GM18508 (cell line): ENCODE results near the gene CRYBA1.
"Not testable (repeated sequence)": the region's sequence is repeated elsewhere in the genome, so short reads cannot be mapped to it uniquely, and the experiment has no call there.

ENCODE experiments used
- ATAC-seq: cut with Tn5 transposase; IDR thresholded peaks from one replicate; pipeline ENCODE4 v1.9.1; 2021; ENCODE audit warnings: moderate number of reproducible peaks; ENCODE audit not compliant: insufficient read depth, unreplicated experiment

The CRYBA1 gene

DNA sequence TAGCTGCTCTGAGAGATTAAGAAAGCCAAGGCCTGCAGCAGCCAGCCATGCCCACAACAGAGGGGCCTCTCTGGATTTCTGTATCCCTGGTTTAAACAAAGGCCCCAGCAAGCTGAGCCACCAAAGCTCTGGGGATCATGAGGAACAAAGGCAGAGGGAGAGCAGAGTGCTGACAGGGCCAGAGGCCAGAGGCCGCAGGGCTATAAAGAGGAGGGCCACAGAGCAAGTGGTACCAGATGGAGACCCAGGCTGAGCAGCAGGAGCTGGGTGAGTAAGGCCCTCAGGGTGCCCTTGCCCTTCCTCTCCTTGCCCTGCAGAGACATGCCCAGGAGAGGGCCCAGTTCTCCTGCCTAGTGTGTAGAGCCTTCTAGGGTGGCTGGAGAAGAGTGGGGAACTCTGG, at the start of gene CRYBA1:
CRYBA1 (plus strand) TSS at position 232 of the 400 bp plus-strand sequence; CDS start at position 237, 5 bp downstream.
- no peak for ATAC-seq

DNA sequence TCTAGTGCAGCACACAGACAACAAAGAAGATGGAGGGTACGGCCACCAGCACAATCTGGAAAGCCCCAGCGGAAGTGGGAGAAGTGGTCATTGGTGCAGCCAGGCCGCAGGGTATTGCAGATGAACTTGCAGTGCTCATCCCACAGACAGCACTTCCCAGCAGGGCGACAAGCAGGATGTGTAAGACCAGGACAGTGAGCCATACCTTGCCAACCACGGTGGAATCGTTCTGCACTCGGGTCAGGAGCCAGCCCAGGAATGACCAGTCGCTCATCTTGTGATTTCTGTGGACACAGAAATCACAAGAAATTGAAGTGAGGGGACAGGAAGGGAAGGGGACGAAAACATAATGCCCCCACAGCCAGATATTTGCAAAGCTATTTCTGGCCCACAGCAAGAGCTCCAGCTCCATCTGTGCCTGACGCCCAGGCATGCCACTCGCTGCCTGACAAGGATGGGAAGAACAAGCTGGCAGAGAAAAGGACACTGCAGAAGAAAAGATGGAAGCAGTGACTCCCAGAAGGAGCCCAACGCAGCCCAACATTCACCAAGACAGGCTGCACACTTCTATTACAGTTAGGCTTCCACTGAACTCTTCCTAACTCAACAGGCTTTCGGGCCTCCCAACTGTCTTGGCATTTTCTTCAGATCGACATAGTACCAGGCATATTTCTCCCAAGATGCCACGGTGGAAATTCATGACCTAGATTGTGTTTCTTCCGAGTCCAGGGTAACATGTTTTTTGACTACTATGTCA, 49.0 kb upstream of the CRYBA1 start:
- ATAC-seq: no peak

DNA sequence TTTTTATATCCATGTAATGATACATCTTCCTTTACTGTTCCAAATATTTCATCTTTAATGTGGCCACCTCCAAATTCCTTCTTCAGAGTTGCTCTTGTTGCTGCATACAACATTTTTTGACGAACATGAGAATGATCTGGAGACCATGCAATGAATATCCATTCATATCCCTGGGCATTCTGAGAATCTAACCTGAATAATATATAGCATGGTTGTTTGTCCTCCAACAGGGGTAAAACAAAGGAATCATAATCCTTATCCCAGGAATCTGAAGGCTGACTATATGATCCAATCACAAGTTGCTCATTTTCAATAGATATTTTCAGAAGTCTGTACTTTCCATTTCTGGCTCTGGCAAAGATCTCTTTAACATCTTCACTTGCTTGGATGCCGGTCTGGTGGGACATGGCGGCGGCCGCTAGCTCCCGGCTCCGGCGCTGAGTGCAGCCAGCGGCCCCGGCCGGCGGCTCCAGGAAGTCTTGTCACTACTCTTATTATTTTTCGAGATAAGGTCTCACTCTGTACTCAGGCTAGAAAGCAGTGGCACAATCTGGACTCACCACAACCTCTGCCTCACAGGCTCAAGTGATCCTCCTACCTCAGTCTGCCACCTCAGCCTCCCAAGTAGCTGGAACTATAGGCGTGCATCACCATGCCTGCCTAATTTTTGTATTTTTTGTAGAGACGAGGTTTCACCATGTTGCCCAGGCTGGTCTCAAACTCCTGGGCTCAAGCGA, 42.4 kb upstream of the CRYBA1 start:
- not testable (repeated sequence) for ATAC-seq

DNA sequence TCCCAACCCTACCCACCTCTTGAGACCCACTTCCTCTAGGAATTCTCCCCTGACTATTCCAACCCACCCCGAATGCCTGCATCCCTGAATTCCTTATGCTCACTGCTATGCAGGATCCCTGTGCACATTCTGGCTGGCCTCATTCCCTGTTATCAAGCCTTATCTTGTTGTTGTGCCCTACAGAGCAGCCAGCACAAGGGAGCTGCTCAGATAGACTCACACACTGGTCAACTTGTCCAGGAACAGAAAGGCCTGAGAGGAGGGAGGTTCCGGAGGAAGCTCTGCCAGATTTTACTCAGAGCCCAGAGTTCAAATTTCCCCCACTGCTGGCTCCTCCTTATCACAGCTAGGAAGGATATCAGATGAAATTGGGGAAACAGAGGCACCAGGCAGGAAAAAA, 41.6 kb upstream of the CRYBA1 start:
- no peak for ATAC-seq

DNA sequence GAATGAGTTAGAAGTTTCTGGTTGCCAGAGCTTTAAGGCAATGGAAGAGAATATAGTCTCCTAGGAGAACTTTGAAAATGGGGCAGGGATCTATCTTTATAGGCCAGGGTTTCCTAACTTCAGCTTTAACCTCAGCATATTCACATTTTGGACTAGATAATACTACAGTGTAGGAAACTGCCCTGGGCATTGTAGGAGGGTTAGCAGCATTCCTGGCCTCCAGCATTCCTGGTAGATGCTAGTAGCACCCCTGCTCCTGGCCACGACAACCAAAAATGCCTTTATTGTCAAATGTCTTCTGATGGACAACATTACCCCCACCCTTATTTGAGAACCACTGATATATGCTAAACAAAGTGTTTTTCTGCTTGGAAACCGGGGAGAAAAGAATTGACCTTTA, 38.7 kb upstream of the CRYBA1 start:
- ATAC-seq: no peak

DNA sequence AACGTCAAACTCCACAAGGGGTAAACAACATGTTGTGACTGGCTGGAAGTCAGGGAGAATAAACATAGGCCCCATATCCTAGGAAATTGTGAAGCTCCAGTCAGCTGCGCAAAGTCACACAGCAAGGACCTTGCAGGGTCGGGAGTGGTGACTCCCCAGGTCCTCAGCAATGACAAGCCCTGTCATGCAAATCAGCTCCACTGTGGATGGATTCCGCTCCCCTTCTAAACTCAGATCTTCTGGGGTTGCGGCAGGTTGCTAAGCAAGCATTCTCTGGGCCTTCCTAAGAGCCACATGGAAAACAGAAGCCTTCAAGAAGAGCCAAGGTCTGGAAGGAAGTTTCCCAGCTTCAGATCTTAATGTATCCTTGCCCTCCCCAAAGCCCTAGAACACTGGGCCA, 37.6 kb upstream of the CRYBA1 start:
- no peak for ATAC-seq

DNA sequence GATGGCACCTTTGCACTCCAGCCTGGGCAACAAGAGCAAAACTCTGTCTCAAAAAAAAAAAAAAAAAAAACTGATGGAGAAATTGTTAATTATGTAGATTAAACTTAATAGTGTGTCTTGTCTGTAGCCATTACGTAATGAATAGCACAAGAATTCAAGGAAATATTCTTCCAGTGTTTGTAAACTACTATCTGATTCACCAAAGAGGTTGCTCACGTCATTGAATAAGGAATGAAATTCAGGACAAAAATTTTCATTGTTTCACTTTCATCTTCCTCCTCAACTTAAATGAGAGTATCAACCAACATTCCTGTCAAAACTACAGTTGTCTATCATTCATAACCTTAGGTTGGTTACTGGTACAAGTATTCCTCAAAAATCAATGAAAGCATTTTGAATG, 35.8 kb upstream of the CRYBA1 start:
- no peak for ATAC-seq

DNA sequence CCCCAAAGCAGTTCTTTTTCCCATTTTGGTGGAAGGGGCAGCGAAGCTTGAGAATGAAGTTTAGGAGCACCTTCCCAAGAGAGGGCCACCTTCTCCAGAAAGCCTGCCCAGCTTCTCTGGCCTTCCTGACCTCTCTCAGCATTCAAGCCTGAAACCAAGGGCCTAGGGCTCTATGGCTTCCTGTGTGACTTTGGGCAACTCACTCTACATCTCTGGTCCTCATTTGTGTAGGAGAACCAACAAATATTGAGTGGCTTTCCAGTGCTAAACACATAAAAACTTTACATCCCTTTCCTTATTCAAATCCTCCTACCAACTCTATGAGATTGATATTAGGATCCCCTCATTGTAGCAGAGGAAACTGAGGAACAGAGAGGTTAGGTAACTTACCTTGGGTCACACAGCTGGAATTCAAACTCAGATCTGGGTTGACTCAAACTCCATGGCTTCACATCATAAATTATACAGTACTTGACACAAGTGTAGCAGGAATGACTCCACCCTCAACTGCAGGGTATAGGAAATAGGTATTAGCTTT, 34.5 kb upstream of the CRYBA1 start:
- ATAC-seq: no peak

GRCh38 chr17:29212681-29213121, 34.0 kb upstream of the CRYBA1 start:
- ATAC-seq: no peak

GRCh38 chr17:29214215-29215146, 32.2 kb upstream of the CRYBA1 start:
- no peak for ATAC-seq

DNA sequence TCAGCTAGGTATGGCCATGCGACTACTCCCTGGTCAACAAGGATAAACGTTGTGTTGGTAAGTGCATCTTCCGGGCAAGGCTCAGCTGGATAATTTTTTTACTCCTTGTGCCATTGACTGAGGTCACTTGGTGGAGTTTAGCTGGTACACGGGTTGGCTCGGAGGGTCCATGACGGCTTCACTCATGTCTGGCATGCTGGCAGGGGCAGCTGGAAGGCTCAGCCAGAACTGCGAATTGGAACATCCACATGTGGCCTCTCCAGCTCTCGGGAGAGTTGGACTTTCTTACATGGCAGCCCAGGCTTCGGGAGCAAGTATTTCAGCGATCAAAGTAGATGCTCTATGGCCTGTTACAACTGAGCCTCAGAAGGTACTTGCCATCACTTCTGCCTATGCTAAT, 31.5 kb upstream of the CRYBA1 start:
- ATAC-seq: no peak

- no peak for ATAC-seq
Measured at GRCh38 chr17:29215717-29216116, 30.9 kb upstream of the CRYBA1 start.

GRCh38 chr17:29216181-29216580, 30.5 kb upstream of the CRYBA1 start:
- ATAC-seq: no peak

- no peak for ATAC-seq
Measured at GRCh38 chr17:29216856-29217255, 29.8 kb upstream of the CRYBA1 start.

DNA sequence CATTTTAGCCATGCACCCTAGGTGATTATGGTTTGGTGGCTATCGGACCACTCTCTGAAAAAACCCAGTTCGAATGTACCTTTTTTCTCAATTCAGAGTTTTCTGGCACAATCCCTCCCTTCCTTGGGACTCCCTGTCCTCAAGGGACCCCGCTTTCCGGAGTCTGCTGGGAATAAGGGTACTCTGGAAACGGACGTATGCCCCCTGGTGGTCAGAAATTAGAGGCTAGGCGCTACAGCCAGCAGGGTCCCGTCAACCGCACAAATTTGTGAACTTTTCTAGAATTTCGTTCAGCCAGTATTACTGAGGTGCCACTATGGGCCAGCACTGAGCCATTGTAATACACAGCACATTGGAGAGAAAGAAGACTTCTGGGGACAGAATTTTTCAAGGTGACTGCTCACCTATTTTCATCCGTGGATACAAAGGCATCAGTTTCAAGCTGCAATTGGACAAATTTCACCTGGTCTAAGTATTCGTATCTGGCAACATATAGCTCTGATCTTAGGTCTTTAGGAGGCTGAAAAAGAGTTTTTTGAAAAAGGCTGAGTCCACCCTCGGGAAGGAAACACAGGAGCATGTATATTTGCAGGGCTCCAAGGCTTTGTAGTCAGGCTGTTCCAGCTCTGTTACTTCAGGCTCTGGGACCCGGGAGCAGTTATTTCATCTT, 27.1 kb upstream of the CRYBA1 start:
- no peak for ATAC-seq

GRCh38 chr17:29221338-29221737, 25.3 kb upstream of the CRYBA1 start:
- not testable (repeated sequence) for ATAC-seq

DNA sequence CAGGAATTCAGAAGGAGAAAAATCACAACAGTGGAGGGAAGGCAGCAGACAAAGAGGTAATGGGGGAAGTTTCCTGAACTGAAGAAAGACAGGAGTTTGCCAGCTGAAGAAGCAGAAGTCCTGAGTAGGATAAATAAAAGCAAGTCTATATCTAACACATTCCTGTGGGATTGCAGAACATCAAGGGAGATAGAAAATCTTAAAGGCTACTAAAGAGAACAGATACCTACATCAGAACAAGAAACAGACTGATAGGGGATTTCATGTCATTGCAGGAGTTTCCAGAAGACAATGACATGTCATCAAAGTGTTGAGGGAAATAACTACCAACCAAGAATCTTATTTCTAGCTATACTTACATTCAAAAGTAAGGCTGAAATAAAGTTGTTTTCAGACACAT, 21.3 kb upstream of the CRYBA1 start:
- ATAC-seq: no peak

DNA sequence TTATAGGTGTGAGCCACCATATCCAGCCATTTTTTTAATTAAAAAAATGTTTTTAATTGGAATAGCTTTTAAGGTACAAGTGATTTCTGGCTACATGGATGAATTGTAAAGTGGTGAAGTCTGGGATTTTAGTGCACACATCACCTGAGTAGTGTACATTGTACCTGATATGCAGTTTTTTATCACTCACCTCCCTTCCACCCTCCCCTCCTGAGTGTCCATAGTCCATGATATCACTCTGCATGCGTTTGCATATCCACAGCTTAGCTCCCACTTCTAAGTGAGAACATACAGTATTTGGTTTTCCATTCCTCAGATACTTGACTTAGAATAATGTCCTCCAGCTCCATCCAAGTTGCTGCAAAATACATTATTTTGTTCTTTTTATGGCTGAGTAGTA, 13.4 kb upstream of the CRYBA1 start:
- ATAC-seq: no peak

GRCh38 chr17:29234972-29235371, 11.7 kb upstream of the CRYBA1 start:
- ATAC-seq: not testable (repeated sequence)

GRCh38 chr17:29235904-29236303, 10.8 kb upstream of the CRYBA1 start:
- ATAC-seq: no peak
